NAMALWA (cell line): ENCODE measurements around the gene FAM185A.
A peak's percentile ranks its signal among the peaks of the same experiment; 100 is the strongest.
"Not testable (repeated sequence)": the region's sequence is repeated elsewhere in the genome, so short reads cannot be mapped to it uniquely, and the experiment has no call there.

ENCODE experiments used
- DNase-seq: peaks from one replicate; pipeline ENCODE4 v3.0.0-alpha.2; 2015; ENCODE audit warnings: low spot score

Gene FAM185A

DNA sequence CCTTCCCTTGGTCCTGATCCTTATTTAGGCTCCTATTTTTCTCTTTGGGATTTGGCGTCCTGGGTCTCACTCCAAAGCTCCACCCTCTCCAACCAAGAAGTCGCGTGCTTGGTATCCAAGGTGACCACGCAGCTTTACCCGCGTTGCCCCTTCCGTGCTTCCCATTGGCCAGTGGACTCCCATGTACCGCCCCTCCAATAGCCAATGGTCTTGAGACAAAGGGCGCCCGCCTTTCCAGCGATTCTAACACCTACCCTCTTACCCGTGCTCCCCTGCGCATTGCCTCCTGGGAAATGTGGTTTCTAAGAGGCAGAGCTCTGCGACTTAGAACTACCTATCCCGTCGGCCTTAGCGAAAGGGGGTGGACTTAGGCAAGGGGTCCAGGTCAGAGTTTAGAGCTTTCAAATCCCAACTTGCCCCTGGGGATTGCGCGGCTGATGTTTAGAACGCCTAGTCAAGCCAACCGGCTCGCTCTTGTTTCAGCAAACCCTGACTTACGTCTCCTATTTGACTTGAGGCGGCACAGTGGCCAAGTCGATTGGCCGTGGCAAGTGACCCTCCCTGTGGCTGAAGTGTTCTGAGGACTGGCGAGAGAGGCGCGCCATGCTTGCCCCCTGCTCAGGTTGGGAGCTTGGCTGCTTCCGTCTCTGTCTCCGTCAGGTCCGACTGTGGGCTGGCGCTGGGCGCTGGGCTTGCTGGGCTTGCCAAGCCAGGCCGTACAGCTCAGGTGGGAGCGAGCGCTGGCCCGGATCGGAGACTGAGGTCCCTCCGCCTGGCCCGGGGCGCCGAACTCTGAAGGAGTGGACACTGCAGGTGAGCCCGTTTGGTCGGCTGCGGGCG is at the start of gene FAM185A:
Gene FAM185A (plus strand): TSS at position 395 of the 840 bp plus-strand sequence. CDS start 209 bp downstream, at position 604.
- peak; percentile 100 for DNase-seq

GRCh38 chr7:102713011-102713690 is 35.6 kb upstream of the FAM185A start:
- DNase-seq, result not testable (repeated sequence)

- DNase-seq, result not testable (repeated sequence)
Observed at GRCh38 chr7:102713691-102714080, 35.1 kb upstream of the FAM185A start.

GRCh38 chr7:102714774-102715522 is 33.9 kb upstream of the FAM185A start:
- not testable (repeated sequence) for DNase-seq

DNA sequence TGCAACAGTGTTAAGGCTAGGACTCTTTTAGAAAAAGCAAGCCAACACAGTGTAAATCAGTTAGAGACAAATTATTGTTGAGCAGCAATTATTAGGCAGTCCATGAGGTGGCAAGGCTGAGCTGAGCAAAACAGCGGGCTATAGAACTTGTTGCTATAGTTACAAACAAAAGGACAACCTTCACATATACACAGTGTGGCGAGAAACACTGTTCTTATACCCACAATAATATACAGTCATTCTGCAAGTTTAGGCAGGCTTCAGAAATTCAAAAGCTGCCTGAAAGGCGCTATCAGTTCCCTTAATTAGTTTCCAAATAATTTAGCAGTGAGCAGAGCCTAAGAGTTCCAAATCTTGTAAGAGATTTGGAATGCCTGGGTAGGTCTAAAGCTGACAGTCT is 33.1 kb upstream of the FAM185A start:
- peak; percentile 49 for DNase-seq

DNA sequence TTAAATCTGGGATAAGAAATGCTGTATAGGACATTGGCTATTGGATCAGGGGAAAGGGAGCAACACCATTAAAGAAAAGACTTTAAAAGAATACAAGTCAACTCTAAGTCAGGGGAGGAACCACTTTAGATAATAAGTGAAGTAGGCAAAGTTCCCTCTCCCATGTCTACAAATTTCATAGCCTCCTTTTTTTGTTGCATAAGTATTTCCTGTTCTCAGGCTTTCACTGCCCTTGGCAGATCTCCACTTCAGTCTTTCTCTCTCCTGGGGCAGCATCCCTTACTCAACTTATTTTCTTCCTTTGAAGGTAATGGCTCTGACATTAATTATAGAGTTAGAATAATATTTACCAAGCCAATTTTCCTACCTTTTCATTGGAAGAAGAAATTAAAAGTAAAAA is 30.3 kb upstream of the FAM185A start:
- DNase-seq, result not testable (repeated sequence)

DNA sequence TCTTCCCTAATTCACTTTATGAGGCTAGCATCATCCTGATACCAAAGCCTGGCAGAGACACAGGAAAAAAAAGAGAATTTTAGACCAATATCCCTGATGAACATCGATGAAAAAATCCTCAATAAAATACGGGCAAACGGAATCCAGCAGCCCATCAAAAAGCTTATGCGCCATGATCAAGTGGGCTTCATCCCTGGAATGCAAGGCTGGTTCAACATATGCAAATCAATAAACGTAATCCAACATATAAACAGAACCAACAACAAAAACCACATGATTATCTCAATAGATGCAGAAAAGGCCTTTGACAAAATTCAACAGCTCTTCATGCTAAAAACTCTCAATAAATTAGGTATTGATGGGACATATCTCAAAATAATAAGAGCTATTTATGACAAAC is 22.6 kb upstream of the FAM185A start:
- DNase-seq, result not testable (repeated sequence)

- DNase-seq, result not testable (repeated sequence)
Observed at GRCh38 chr7:102729670-102730069, 19.1 kb upstream of the FAM185A start.

- not testable (repeated sequence) for DNase-seq
Observed at GRCh38 chr7:102730431-102730830, 18.4 kb upstream of the FAM185A start.

DNA sequence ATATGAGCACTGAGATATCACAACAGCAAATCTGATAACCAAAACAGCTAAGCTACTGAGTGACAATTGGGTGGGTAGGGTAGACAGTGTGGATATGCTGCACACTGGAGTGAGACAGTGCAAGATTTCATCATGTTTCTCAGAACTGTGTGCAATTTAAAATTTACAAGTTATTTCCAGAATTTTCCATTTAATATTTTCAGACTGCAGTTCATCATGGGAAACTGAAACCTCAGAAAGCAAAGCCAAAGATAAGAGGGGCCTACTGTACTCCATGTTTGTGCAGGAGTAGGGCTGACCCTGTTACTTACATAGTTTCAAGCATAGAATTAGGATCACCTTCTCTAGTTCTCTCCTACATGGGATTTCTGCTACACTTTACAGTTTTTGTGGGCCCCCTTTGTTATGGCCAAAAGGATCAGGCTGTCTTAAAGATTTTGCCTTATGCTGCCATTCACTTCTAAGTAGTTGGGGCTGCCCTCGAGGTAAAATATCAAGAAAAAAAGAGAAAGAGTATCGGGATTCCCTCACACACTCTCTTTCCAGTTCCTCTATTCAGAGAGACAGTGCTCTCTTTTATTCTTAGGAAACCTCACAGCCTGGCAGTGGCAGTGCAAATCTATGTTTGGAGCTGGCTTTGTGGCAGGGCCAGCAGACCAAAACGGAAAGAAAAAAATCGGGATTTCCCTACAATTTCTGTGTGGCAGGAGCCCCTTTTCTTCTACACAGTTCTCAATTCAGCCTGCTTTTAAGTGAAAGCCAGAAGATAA is 6.6 kb upstream of the FAM185A start:
- DNase-seq, result peak; percentile 34

DNA sequence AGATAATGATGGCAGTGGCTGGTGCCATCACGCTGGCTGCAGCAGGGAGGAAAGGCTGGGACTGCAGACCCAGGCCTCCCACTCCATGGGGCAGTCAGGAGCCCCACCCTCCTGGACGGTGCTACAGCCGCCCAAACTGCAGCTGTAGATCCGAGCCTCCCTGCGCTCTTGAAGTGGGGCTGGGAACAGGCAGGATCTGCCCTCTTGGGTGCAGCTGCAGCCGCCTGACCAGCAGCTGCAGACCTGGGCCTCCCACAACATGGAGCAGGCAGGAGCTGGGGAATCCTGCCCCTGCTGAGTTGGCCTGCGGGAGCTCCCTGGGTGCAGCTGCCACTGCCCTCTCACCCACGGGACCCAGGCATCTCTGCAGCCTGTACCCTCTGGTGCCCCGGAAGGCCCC is 4.9 kb upstream of the FAM185A start:
- DNase-seq, result not testable (repeated sequence)

GRCh38 chr7:102745494-102746288 is 3.1 kb upstream of the FAM185A start:
- peak; percentile 51 for DNase-seq

DNA sequence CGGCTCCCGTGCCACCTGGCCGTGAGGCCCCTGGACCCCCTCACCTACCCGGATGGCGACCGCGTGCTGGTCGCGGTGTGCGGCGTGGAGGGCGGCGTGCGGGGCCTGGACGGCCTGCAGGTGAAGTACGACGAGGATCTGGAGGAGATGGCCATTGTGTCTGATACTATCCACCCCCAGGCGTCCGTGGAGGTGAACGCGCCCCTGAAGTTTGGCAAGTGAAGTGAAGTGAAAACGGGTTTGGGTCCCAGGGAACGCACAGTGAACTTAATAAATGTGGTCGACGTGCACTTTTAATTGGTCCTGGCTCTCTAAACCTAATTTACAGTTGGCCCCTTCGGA is 617 bp downstream of the FAM185A start:
- DNase-seq, result not testable (repeated sequence)

GRCh38 chr7:102758227-102758626 is 9.4 kb downstream of the FAM185A start:
- DNase-seq, result peak; percentile 38

DNA sequence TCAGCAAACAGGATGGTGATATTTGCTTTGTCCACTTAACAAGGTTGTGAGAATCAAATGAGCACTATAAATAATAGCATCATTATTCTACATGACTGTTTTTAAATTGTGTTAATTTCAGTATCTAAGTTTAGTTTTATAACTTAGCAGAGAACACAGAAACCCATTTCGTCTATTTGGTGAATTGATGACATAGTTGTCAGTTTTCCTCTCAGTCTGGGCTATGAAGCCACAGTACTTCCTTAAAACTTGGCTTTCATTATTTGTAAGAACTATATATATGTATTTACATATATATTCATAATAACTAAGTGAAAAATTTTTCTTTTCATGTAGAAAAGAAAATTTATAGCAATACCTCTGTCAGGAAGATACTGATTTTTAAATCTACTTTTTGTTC is 11.1 kb downstream of the FAM185A start:
- DNase-seq, result not testable (repeated sequence)

DNA sequence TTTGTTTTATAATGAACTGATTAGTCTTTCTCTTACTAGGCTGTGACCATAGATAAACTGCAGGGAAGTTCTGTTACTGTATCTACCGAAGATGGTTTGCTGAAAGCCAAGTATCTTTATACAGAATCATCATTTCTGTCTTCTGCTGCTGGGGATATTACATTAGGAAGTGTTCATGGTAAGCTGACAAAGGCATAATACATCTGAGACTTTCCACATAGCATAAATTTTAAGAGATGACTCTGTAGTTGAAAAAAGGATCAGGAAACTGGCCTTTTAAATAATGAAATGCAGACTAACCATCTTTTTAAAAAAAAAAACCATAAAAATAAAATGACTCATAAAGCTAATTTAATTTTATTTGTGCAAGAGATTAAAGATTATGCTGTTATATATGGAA is 12.4 kb downstream of the FAM185A start:
- not testable (repeated sequence) for DNase-seq

- DNase-seq, result not testable (repeated sequence)
Observed at GRCh38 chr7:102763295-102763905, 14.6 kb downstream of the FAM185A start.

- not testable (repeated sequence) for DNase-seq
Observed at GRCh38 chr7:102769657-102770192, 20.9 kb downstream of the FAM185A start.

DNA sequence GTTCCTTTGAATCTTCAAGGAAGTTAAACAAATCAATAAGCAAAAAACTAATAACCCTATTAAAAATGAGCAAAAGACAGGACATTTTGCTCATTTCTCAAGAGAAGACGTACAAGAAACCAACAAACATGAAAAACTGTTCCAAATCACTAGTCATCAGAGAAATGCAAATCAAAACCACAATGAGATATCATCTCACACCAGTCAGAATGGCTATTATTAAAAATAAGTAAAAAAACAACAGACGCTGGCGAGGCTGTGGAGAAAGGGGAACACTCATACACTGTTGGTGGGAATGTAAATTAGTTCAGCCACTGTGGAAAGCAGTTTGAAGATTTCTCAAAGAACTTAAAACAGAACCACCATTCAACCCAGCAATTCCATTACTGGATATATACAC is 21.7 kb downstream of the FAM185A start:
- DNase-seq, result peak; percentile 64

- DNase-seq, result not testable (repeated sequence)
Observed at GRCh38 chr7:102776217-102776616, 27.4 kb downstream of the FAM185A start.
